GM23248 (cell line): ENCODE results near the gene FAM200C.

ENCODE experiments used
- EZH2 ChIP-seq: fragments of 200-600 bp; sonication (generic); IDR thresholded peaks from 2 replicates; pipeline ENCODE4 v1.6.1; 2018; ENCODE audit warnings: antibody characterized with exemption, mild to moderate bottlenecking; ENCODE audit not compliant: insufficient read depth, poor library complexity, severe bottlenecking
- EZH2phosphoT487 ChIP-seq: fragments of 200-600 bp; sonication (generic); IDR thresholded peaks from 2 replicates; pipeline ENCODE4 v1.6.1; 2018; ENCODE audit warnings: antibody characterized with exemption, moderate library complexity, mild to moderate bottlenecking, low read depth; ENCODE audit not compliant: insufficient read depth

DNA sequence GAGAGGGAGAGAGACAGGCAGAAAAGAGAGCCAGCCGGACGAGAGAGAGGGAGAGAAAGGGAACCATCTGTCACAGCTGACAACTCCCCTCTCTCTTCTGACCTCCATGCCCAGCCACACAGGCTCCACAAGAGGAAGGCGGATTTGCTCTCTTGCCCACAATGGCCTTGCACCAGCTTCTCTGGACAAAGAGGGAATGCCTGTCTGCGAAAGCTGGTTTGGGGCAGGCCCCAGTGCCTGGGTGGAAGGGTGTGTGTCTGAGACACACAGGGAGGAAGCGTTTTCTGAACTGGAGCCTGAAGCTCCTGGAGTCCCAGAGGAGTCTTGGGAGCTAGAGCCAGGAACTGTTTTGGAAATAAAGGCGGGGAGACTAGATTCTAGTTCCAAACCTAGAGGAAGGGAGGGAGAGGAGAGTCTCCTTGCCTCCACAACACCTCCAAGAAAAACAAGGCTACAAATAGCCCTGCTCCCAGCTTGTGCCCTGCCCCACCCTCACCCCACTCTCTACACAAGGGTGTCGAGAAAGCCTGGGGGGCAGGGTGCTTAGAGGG, 41.9 kb downstream of the FAM200C start:
- TF ChIP-seq EZH2phosphoT487 (no peak), EZH2 (no peak)
